ENCODE results near the gene DCAF17. TPM values are rescaled to one million over a fixed set of nuclear protein-coding genes. Genes with fewer than 3 reads are reported as not detected.

DCAF17 gene
- total and polyA plus RNA-seq, 8 donors = 1.2 to 33.9 (median 12.0) TPM

- 31 to 60% (median 57%) methylated on average over 1 of the region's 1 CpG for WGBS, 5 donors
- Histone ChIP-seq H3K27me3 (no peaks in the 10 kb centered on the region), H3K36me3 (peaks cover 0 to 76% (median 53%) of the 10 kb centered on the region in 4 donors), H3K27ac (no peak overlapping the region), H3K4me3 (no peak overlapping the region), H3K9me3 (no peaks in the 10 kb centered on the region), H3K4me1 (no peaks in the 10 kb centered on the region)
- intact Hi-C loops (cut with DNase I; ENCODE audit: low total_unique reads) = no loop called here
- no peak for DNase-seq
- TF ChIP-seq EP300 (IDR thresholded peaks at IDR 0.05) (no peak), POLR2AphosphoS5 (IDR thresholded peaks at IDR 0.05) (no peak), CTCF (IDR thresholded peaks at IDR 0.05) (no peak), POLR2A (IDR thresholded peaks at IDR 0.05) (no peak)
These were observed 42.0 kb downstream of the DCAF17 start for GRCh38 chr2:171475979-171476378.

GRCh38 chr2:171478345-171478744, 44.3 kb downstream of the DCAF17 start:
- intact Hi-C loops (cut with DNase I; ENCODE audit: low total_unique reads) = no loop called here
- Histone ChIP-seq H3K4me3 (no peak overlapping the region), H3K27ac (no peak overlapping the region), H3K9me3 (no peaks in the 10 kb centered on the region), H3K4me1 (no peaks in the 10 kb centered on the region), H3K27me3 (no peaks in the 10 kb centered on the region), H3K36me3 (peaks cover 0 to 73% (median 57%) of the 10 kb centered on the region in 4 donors)
- 43 to 73% (median 56%) methylated on average over 1 of the region's 1 CpG for WGBS, 5 donors
- DNase-seq = no peak
- no peak for TF ChIP-seq EP300 (IDR thresholded peaks at IDR 0.05)
- TF ChIP-seq POLR2AphosphoS5 (IDR thresholded peaks at IDR 0.05) = no peak
- no peak for TF ChIP-seq POLR2A (IDR thresholded peaks at IDR 0.05)
- no peak for TF ChIP-seq CTCF (IDR thresholded peaks at IDR 0.05)

GRCh38 chr2:171479154-171479814, 45.3 kb downstream of the DCAF17 start:
- Histone ChIP-seq H3K27me3 (no peaks in the 10 kb centered on the region), H3K4me3 (no peak overlapping the region), H3K4me1 (no peaks in the 10 kb centered on the region), H3K36me3 (peaks cover 0 to 64% (median 50%) of the 10 kb centered on the region in 4 donors), H3K27ac (no peak overlapping the region), H3K9me3 (no peaks in the 10 kb centered on the region)
- intact Hi-C loops (cut with DNase I; ENCODE audit: low total_unique reads) = no loop called here
- 84 to 90% (median 87%) methylated on average over 3 of the region's 3 CpGs for WGBS, 5 donors
- DNase-seq = no peak
- no peak for TF ChIP-seq EP300 (IDR thresholded peaks at IDR 0.05)
- TF ChIP-seq CTCF (IDR thresholded peaks at IDR 0.05) = no peak
- TF ChIP-seq POLR2AphosphoS5 (IDR thresholded peaks at IDR 0.05) = no peak
- no peak for TF ChIP-seq POLR2A (IDR thresholded peaks at IDR 0.05)

GRCh38 chr2:171480908-171481307, 46.9 kb downstream of the DCAF17 start:
- Histone ChIP-seq H3K27ac (no peak overlapping the region), H3K36me3 (peaks cover 0 to 55% (median 37%) of the 10 kb centered on the region in 4 donors), H3K4me1 (no peaks in the 10 kb centered on the region), H3K9me3 (no peaks in the 10 kb centered on the region), H3K4me3 (no peak overlapping the region), H3K27me3 (no peaks in the 10 kb centered on the region)
- intact Hi-C loops (cut with DNase I; ENCODE audit: low total_unique reads) = no loop called here
- DNase-seq = no peak
- no peak for TF ChIP-seq EP300 (IDR thresholded peaks at IDR 0.05)
- no peak for TF ChIP-seq CTCF (IDR thresholded peaks at IDR 0.05)
- TF ChIP-seq POLR2A (IDR thresholded peaks at IDR 0.05) = no peak
- no peak for TF ChIP-seq POLR2AphosphoS5 (IDR thresholded peaks at IDR 0.05)
- 93 to 100% (median 95%) methylated on average over 1 of the region's 1 CpG for WGBS, 5 donors
